Dedifferentiated amniotic fluid mesenchymal stem cell (primary cell): Measurements from ENCODE around the gene ZNF786.
"Not testable (repeated sequence)": the region's sequence is repeated elsewhere in the genome, so short reads cannot be mapped to it uniquely, and the experiment has no call there.

Source experiments
- DNase-seq: peaks from one replicate; pipeline ENCODE4 v3.0.0-alpha.2; 2016; ENCODE audit errors: extremely low spot score

Gene ZNF786

GRCh38 chr7:149077594-149077993 lies 12.9 kb downstream of the ZNF786 start:
- DNase-seq: no peak

DNA sequence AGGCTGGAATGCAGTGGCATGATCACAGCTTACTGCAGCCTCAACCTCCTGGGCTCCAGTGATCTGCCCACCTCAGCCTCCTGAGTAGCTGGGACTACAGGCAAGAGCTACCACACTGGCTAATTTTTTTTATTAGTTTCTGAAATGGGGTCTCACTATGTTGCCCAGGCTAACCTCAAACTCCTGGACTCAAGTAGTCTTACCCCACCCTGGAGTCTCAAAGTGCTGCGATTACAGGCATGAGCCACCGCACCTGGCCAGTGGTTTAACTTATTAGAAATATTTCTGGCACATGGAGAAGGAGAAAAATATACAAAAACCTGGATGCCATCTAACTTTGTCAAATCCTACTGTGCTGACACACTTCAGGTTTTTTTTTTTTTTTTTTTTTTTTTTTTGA lies 15.2 kb downstream of the ZNF786 start:
- DNase-seq: no peak

GRCh38 chr7:149074116-149074885 lies 16.2 kb downstream of the ZNF786 start:
- no peak for DNase-seq

- no peak for DNase-seq
Measured at GRCh38 chr7:149072438-149072775, 18.1 kb downstream of the ZNF786 start.

- no peak for DNase-seq
Measured at GRCh38 chr7:149071641-149072437, 18.7 kb downstream of the ZNF786 start.

GRCh38 chr7:149071182-149071635 lies 19.3 kb downstream of the ZNF786 start:
- no peak for DNase-seq

DNA sequence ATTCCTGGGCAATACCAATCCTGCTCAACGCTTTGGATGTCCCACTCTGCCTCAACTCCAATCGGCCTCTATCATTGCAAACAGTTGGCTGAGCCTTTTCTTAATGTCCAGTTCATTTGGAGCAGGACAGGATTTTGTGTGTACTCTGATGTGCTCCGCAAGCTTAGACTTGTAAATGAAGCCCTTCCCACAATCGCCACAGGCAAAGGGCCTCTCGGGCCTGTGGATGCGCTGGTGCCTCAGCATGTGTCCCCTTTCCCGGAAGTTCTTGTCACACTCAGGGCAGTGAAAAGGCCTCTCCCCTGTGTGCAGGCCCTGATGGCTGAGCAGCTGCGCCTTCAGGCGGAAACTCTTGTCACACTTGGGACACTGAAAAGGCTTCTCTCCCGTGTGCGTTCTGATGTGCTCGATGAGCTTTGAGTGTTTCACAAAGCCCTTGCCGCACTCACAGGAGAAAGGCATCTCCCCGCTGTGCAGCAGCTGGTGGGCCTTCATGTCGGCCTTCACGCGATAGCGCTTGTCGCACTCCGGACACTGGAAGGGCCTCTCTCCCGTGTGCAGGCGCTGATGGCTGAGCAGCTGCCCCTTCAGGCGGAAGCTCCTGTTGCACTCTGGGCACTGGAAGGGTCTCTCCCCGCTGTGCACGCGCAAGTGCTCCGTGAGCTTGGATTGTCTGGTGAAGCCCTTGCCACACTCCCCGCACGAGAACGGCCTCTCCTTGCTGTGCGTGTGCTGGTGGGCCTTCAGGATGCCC lies 20.0 kb downstream of the ZNF786 start:
- no peak for DNase-seq

DNA sequence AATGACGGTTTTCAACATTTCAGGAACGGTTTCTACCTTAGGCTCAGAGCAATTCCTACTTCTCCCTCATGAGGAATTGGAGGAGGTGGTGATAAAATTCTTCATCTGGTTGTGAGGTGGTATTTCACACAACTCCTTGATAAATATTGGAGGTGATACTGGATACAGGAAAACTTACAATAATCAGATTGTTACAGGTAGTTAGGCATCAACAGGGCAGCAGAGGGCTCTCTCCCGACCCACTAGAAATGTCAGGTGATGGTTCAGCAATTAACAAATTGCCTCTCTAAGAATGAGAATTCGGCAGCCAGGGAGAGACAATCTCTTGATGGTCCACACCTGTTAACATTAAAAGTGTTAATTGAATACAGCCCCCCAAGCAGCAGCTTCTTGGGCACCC lies 22.6 kb downstream of the ZNF786 start:
- no peak for DNase-seq

- no peak for DNase-seq
Measured at GRCh38 chr7:149063476-149063875, 27.0 kb downstream of the ZNF786 start.

DNA sequence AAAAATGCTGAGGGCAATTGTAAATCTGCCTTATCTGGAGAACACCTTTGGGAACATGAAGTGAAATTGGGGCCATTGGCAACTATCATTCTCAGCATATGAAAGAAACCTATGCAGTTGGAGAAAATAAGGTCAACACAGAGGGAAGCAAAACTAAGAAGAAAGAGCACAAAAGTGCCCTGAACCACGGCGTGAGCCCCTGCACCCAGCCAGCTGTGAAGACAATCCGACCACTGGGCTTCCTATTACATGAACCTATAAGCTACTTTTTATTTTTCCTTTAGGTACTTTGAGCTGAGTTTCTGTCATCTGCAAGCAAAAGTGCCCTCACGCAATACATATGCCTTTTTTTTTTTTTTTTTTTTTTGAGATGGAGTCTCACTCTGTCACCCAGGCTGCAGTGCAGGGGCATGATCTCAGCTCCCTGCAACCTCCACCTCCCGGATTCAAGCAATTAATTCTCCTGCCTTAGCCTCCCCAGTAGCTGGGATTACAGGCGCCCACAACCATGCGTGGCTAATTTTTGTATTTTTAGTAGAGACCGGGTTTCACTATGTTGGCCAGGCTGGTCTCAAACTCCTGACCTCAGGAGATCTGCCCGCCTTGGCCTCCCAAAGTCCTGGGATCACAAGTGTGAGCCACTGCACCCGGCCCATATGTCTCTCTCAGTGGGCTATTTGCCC lies 28.2 kb downstream of the ZNF786 start:
- DNase-seq: not testable (repeated sequence)

DNA sequence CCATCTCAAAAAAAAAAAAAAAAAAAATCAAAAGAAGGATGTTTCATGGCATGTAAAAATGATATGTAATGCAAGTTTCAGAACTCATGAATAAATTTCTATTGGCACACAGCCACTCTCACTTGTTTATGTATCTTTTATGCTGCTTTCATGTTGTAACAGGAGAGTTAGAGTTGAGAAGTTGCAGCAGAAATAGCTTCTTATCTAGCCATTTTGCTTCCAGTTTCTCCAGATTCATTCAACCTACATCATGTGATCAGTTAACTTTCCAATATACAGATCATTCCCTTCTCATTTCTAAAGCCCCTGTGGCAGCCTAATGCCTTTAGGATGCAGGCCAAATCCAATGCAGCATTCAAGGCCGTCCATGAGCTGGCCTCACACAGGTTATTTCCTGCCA lies 30.4 kb downstream of the ZNF786 start:
- no peak for DNase-seq

DNA sequence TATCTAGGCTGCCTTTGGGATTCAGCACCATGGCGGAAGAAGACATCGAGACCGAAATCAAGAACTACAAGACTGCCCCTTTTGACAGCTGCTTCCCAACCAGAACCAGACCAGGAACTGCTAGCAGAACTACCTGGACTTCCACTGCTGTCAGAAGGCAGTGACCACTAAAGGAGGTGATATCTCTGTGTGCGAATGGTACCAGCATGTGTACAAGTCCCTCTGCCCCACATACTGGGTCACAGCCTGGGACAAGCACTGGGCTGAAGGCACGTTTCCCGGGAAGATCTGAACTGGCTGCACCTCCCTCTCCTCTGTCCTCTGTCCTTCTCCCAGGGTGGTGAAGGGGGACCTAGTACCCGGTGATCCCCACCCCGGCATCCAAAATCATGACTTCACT lies 36.6 kb downstream of the ZNF786 start:
- DNase-seq: no peak

GRCh38 chr7:149053384-149053783 lies 37.1 kb downstream of the ZNF786 start:
- DNase-seq: no peak

- DNase-seq: no peak
Measured at GRCh38 chr7:149050941-149051340, 39.6 kb downstream of the ZNF786 start.

- no peak for DNase-seq
Measured at GRCh38 chr7:149048805-149049204, 41.7 kb downstream of the ZNF786 start.

GRCh38 chr7:149046416-149046815 lies 44.1 kb downstream of the ZNF786 start:
- no peak for DNase-seq

DNA sequence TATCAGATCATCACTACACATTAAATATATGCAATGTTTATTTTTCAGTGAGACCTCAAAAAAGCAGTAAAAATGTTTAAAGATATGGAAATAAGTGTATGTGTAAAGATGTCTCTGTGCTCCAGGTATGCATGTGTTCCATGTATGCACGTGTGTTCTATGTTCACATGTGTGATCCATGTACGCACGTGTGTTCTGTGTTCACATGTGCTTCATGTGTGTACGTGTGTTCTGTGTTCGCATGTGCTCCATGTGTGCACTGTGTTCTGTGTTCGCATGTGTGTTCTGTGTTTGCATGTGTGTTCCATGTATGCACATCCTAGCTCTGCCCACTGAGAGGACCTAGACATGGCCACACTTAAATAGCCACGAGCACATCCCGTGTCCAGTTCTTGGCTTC lies 46.6 kb downstream of the ZNF786 start:
- no peak for DNase-seq

DNA sequence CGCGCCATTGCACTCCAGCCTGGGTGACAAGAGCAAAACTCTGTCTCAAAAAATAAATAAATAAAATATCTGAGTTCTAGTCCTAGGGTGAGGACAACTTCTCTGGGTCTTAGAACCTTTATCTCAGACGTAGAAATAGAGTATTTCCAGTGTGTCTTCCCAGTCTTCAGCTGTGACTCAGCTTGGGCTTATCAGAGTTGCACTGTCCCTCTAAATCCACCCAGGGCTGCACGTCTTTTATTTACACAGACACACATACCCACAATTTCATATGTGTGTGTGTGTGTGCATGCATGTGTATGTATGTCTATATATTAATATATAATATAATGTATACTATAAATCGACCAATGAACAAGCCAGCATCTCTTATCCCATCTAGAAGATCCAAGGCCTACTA lies 49.2 kb downstream of the ZNF786 start:
- no peak for DNase-seq

DNA sequence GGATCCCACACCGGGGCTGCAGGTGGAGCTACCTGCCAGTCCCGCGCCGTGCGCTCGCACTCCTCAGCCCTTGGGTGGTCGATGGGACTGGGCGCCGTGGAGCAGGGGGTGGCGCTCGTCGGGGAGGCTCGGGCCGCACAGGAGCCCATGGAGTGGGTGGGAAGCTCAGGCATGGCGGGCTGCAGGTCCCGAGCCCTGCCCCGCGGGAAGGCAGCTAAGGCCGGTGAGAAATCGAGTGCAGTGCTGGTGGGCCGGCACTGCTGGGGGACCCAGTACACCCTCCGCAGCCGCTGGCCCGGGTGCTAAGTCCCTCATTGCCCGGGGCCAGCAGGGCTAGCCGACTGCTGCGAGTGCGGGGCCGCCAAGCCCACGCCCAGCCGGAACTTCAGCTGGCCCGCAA lies 51.9 kb downstream of the ZNF786 start:
- DNase-seq: not testable (repeated sequence)

DNA sequence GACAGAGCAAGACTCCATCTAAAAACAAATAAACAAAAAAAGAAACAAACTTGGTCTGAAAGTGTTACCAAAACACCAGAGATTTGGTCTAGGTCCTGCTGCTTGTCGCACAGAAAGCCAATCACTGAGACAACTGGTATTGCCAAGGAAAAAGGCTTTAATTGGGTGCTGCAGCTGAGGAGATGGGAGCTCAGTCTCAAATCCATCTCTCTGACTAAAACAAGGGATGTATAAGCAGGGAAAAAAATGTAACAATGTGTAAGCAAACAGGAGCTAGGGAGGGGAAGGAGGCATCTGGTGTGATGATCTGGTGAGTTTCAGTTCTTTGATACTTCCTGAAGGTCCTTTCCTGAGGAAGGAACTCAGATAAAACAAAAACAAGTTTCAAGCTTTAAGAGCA lies 53.8 kb downstream of the ZNF786 start:
- no peak for DNase-seq

- DNase-seq: no peak
Measured at GRCh38 chr7:149031353-149031910, 59.1 kb downstream of the ZNF786 start.

DNA sequence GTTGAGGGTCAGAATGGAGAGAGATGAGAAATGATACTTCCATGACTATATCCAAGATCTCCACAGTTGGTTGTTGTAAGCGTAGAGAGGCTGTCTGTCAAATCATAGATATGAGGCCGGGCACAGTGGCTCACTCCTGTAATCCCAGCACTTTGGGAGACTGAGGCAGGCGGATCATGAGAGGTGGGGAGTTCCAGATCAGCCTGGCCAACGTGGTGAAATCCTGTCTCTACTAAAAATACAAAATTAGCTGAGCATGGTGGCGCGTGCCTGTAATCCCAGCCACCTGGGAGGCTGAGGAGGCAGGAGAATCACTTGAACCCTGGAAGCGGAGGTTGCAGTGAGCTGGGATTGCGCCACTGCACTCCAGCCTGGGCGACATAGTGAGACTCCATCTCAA lies 60.1 kb downstream of the ZNF786 start:
- not testable (repeated sequence) for DNase-seq
